ENCODE measurements around the gene PCED1A.

GRCh38 chr20:2866236-2866635 lies 25.8 kb upstream of the PCED1A start:
- TF ChIP-seq, protein P1, sequence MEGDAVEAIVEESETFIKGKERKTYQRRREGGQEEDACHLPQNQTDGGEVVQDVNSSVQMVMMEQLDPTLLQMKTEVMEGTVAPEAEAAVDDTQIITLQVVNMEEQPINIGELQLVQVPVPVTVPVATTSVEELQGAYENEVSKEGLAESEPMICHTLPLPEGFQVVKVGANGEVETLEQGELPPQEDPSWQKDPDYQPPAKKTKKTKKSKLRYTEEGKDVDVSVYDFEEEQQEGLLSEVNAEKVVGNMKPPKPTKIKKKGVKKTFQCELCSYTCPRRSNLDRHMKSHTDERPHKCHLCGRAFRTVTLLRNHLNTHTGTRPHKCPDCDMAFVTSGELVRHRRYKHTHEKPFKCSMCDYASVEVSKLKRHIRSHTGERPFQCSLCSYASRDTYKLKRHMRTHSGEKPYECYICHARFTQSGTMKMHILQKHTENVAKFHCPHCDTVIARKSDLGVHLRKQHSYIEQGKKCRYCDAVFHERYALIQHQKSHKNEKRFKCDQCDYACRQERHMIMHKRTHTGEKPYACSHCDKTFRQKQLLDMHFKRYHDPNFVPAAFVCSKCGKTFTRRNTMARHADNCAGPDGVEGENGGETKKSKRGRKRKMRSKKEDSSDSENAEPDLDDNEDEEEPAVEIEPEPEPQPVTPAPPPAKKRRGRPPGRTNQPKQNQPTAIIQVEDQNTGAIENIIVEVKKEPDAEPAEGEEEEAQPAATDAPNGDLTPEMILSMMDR (IDR thresholded peaks at IDR 0.05) = no peak
- TF ChIP-seq POLR2A (IDR thresholded peaks at IDR 0.05) = no peak

All from breast epithelium (tissue), 3 donors.